ENCODE data around the gene CLEC10A.

DNA sequence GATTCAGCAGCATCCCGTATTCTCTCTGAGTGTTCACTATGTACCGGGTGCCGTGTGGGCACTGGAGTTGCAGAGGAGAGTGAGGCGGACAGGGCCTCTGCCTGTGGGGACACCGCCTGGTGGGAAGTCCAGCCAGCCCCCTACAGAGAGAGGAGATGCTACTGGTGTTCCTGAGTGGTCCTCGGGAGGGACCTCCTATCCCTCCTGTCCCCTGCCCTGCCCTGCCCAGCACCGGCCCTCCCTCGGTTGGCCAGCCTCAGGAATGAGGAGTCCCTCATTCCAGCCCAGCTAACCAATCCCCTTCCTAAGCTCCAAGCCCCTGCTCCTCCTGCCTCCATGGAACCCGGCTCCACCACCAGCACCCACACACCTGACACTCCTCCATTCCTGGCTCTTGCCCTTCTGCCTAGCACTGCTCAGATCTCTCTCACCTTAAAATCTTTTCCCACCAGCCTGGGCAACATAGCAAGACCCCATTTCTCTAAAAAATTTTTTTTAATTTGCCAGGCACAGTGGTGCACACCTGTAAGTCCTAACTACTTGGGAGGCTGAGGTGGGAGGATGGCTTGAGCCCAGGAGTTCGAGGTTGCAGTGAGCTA, 32.6 kb upstream of the CLEC10A start:
- TF ChIP-seq, protein P1, sequence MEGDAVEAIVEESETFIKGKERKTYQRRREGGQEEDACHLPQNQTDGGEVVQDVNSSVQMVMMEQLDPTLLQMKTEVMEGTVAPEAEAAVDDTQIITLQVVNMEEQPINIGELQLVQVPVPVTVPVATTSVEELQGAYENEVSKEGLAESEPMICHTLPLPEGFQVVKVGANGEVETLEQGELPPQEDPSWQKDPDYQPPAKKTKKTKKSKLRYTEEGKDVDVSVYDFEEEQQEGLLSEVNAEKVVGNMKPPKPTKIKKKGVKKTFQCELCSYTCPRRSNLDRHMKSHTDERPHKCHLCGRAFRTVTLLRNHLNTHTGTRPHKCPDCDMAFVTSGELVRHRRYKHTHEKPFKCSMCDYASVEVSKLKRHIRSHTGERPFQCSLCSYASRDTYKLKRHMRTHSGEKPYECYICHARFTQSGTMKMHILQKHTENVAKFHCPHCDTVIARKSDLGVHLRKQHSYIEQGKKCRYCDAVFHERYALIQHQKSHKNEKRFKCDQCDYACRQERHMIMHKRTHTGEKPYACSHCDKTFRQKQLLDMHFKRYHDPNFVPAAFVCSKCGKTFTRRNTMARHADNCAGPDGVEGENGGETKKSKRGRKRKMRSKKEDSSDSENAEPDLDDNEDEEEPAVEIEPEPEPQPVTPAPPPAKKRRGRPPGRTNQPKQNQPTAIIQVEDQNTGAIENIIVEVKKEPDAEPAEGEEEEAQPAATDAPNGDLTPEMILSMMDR (conservative IDR thresholded peaks at IDR 0.05) = no peak
- TF ChIP-seq ZFX (IDR thresholded peaks at IDR 0.05) = no peak

Data from C4-2B (cell line).